Pancreas (tissue), 10 donors: ENCODE data around the gene SH3BP2. TPM values are rescaled to one million over a fixed set of nuclear protein-coding genes. Genes with fewer than 3 reads are reported as not detected.

ENCODE experiments used
- ATAC-seq, 4 donors: fragments of 200-7000 bp; cut with Tn5 transposase; one replicate each; pipeline versions ENCODE4 v1.8.0 to v1.9.1; 2020; ENCODE audit warnings: mild to moderate bottlenecking in 4 of 4, moderate library complexity in 4 of 4
- DNase-seq, 6 donors: peaks; one replicate each; pipeline ENCODE4 v3.0.0-alpha.2; 2020
- FAIRE-seq: peaks from 2 replicates; lab custom pipeline; 2012; peaks lifted over from hg19 to GRCh38; lab: Jason Lieb, UNC
- H3K27ac ChIP-seq, 4 donors: fragments of 200-600 bp; sonication (generic); 1 replicate in 3 of 4; 2 replicates in 1 of 4; pipeline versions ENCODE4 v1.5.0 to v1.8.0; 2020
- H3K27me3 ChIP-seq, 4 donors: fragments of 200-600 bp; one replicate each; pipeline ENCODE4 v1.8.0; 2021
- H3K36me3 ChIP-seq, 3 donors: fragments of 200-600 bp; sonication (generic) in 1 of 3; one replicate each; pipeline versions ENCODE4 v1.5.0 to v1.8.0; 2020 to 2021
- H3K4me1 ChIP-seq, 3 donors: fragments of 200-600 bp; one replicate each; pipeline ENCODE4 v1.8.0; 2021
- H3K4me3 ChIP-seq, 4 donors: fragments of 200-600 bp; sonication (generic) in 2 of 4; one replicate each; pipeline versions ENCODE4 v1.5.0 to v1.8.0; 2020 to 2021
- H3K9me3 ChIP-seq, 4 donors: fragments of 200-600 bp; one replicate each; pipeline ENCODE4 v1.8.0; 2021
- WGBS, 2 donors: extraction: QIAGEN DNeasy Blood & Tissue Kit; methylation state at CpG; one replicate each; pipeline ENCODE4 v1.1.7; 2013; 5-methylcytosine and 5-hydroxymethylcytosine counted together
- intact Hi-C, 3 donors: fragments of 100-400 bp; cut with DNase I; formaldehyde crosslinking; loops; one replicate each; pipeline versions ENCODE4 v1.11.1 to v1.14.2; 2022
- polyA plus RNA-seq, 2 donors: library from polyadenylated mRNA; stranded (reverse); fragments of 200-250 nt; gene quantifications; one replicate each; pipeline ENCODE4 v1.2.3, GENCODE V29; 2013
- total RNA-seq, 6 donors: library from RNA; stranded (reverse); fragmentation: NEBNext Ultra II Directional in 4 of 6; extraction: Animal tissue kit (Norgen Biotek cat#: 25700) in 4 of 6; gene quantifications; one replicate each; pipeline versions ENCODE4 v1.2.1 to v1.2.4, GENCODE V29; 2021 to 2023
- TF ChIP-seq, protein P1 (sequence below), 4 donors: fragments of 200-600 bp; sonication (generic) in 3 of 4; IDR thresholded peaks; one replicate each; pipeline versions ENCODE4 v1.5.0 to v1.8.0; 2021; ENCODE audit warnings: antibody characterized with exemption in 4 of 4
- donor health status: healthy with polysubstance abuse.
- donor health status: DM: no; HTN: no; CAD: no; lungs with moderate emphysema.
- donor health status: DM: no; HTN: no; CAD: no.
- donor health status: control.
- donor health status: control.
- donor health status: Bipolar disorder and iron deficiency.
- donor health status: DM: yes; HTN: yes; CAD: no.
- donor health status: DM: no; HTN: no; CAD: no.
- donor health status: DM: no; HTN: no; CAD: no.
- donor health status: DM: yes; HTN: yes; CAD: no.

SH3BP2 gene
- total and polyA plus RNA-seq, 8 donors: 12.3 to 56.5 (median 27.0) TPM

DNA sequence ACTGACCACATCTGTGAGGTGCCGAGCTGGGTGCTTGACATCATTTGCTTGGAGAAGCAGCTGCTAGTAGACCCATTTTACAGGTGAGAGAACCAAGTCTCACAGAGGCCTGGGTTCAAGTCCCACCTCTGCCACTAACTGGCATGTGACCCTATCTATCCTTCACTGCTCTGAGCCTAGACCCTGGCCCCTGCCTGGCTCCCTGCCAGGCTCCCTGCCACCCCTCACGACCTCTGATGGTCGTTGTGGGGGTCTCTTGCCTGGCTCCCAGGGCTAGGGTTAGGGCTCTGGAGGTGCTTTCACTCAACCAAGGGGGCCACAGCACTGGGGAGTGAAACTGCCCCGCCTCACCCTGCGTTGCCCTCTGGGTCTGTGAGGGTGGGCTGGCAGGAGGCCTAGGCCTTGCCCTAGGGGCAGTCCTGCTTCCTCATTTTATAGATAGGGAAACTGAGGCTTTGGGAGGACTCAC, 43.5 kb downstream of the SH3BP2 start:
- WGBS, 2 donors: 72 to 86% methylated on average over 5 of the region's 5 CpGs
- no peak for FAIRE-seq
- H3K27ac ChIP-seq: no peak overlapping the region
- peaks cover 0 to 7% (median 3%) of the 10 kb centered on the region in 3 donors for H3K36me3 ChIP-seq
- no peaks in the 10 kb centered on the region for H3K27me3 ChIP-seq
- peaks cover 0 to 5% (median 0%) of the 10 kb centered on the region in 3 donors for H3K4me1 ChIP-seq
- no peak overlapping the region for H3K4me3 ChIP-seq
- no peaks in the 10 kb centered on the region for H3K9me3 ChIP-seq
- DNase-seq: peak in 2 of 6 donors; percentile 1 to 48
- TF ChIP-seq, protein P1, sequence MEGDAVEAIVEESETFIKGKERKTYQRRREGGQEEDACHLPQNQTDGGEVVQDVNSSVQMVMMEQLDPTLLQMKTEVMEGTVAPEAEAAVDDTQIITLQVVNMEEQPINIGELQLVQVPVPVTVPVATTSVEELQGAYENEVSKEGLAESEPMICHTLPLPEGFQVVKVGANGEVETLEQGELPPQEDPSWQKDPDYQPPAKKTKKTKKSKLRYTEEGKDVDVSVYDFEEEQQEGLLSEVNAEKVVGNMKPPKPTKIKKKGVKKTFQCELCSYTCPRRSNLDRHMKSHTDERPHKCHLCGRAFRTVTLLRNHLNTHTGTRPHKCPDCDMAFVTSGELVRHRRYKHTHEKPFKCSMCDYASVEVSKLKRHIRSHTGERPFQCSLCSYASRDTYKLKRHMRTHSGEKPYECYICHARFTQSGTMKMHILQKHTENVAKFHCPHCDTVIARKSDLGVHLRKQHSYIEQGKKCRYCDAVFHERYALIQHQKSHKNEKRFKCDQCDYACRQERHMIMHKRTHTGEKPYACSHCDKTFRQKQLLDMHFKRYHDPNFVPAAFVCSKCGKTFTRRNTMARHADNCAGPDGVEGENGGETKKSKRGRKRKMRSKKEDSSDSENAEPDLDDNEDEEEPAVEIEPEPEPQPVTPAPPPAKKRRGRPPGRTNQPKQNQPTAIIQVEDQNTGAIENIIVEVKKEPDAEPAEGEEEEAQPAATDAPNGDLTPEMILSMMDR (IDR thresholded peaks at IDR 0.05): no peak
- intact Hi-C loops: no loop called here
- no peak for ATAC-seq

DNA sequence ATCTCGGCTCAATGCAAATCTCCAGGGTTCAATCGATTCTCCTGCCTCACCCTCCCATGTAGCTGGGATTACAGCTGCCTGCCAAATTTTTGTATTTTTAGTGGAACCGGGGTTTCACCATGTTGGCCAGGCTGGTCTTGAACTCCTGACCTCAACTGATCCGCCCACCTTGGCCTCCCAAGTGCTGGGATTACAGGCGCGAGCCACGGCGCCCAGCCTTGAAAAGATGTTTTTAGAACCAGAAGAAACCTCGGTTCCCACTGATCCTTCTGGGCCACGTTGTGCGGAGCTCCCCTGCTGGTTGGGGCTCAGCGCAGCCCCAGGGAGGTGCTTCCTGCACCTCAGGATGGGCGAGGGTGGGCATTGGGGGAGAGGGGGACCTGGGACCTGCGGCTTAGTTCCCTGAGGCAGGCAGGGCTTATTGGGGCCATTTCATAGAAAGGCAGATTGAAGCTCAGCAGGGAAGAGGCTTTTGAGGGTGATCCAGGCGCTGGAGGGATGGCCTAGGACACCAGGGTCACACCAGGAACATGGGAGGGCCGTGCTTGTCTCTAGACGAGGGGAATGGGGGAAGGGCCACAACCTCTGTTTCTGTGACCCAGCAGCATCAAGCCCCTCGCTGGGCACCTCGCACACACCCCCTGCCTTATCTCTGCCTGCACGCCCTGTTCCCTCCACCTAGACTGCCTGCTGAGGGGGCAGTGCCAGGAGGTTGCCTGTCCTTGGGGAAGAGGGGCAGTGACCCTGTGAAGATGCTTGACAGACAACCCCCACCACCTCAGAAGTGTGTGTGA, 44.4 kb downstream of the SH3BP2 start:
- ATAC-seq: peak in 2 of 4 donors; percentile 4 to 7
- 71 to 76% methylated on average over 20 of the region's 20 CpGs for WGBS, 2 donors
- FAIRE-seq: no peak

DNA sequence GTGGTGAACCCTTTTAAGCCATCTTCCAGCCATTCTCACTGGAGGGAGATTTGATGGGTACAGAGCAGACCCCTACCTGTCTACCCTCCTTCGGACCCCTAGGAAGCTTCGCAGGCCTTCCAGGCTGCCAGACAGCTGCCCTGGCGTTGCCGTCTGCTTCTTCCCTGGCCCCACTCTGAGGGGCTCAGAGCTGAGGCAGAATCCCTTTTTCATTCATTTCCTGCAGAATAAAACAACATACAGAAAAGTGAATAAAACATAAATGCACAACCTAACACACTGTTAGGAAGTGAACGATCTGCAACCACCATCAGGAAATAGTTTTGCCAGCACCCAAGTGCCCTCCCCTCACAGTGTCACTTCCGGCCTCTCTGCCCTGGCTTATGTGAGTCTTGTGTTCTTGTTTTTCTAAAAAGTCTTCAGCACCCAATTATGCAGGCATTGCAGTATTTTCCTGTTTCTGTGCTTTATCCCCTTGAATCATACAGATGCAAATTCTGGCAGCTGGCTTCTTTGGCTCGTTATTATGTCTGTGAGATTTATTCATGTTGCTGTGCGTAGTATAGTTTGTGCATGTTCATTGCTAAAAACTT, 45.1 kb downstream of the SH3BP2 start:
- DNase-seq (peak in 1 of 6 donors; percentile 1), ATAC-seq (peak in 3 of 4 donors; percentile 30 to 68 (median 53)), FAIRE-seq (no peak)
- Histone ChIP-seq H3K9me3 (no peaks in the 10 kb centered on the region), H3K4me3 (no peak overlapping the region), H3K36me3 (peaks cover 0 to 7% (median 3%) of the 10 kb centered on the region in 3 donors), H3K4me1 (peaks cover 0 to 10% (median 5%) of the 10 kb centered on the region in 3 donors), H3K27ac (peak overlapping the region in 1 of 4 donors; percentile 28), H3K27me3 (no peaks in the 10 kb centered on the region)
- TF ChIP-seq, protein P1 (IDR thresholded peaks at IDR 0.05): no peak
- WGBS, 2 donors: 67 to 69% methylated on average over 8 of the region's 8 CpGs
- intact Hi-C loops: no loop called here

More for the DNA sequence above, 44.4 kb downstream of the SH3BP2 start:
- Histone ChIP-seq H3K9me3 (no peaks in the 10 kb centered on the region), H3K36me3 (peaks cover 0 to 7% (median 3%) of the 10 kb centered on the region in 3 donors), H3K27ac (peak overlapping the region in 1 of 4 donors; percentile 28), H3K4me3 (no peak overlapping the region), H3K27me3 (no peaks in the 10 kb centered on the region), H3K4me1 (peaks cover 0 to 5% (median 0%) of the 10 kb centered on the region in 3 donors)
- TF ChIP-seq, protein P1 (IDR thresholded peaks at IDR 0.05): no peak
- intact Hi-C loops: no loop called here
- DNase-seq: peak in 2 of 6 donors; percentile 3 to 54

DNA sequence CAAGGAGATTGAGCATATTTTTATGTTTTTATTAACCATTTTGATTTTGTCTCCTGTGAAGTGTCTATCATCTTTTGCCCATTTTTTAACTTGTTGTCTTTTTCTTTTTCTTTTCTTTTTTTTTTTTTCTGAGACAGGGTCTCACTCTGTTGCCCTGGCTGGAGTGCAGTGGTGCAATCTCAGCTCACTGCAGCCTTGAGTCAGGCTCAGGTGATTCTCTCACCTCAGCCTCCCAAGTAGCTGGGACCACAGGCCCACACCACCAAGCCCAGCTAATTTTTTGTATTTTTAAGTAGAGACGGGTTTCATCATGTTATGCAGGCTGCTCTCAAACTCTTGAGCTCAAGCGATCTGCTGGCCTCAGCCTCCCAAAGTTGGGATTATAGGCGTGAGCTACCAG, 46.2 kb downstream of the SH3BP2 start:
- FAIRE-seq (no peak), DNase-seq (peak in 1 of 6 donors; percentile 0), ATAC-seq (no peak)
- Histone ChIP-seq H3K36me3 (no peaks in the 10 kb centered on the region), H3K4me1 (peaks cover 0 to 10% (median 5%) of the 10 kb centered on the region in 3 donors), H3K4me3 (no peak overlapping the region), H3K27ac (no peak overlapping the region), H3K27me3 (no peaks in the 10 kb centered on the region), H3K9me3 (no peaks in the 10 kb centered on the region)
- intact Hi-C loops: no loop called here
- 95 to 96% methylated on average over 3 of the region's 3 CpGs for WGBS, 2 donors
- TF ChIP-seq, protein P1 (IDR thresholded peaks at IDR 0.05): no peak
